HG03342 (cell line): Measurements from ENCODE around the gene GNAQ.
"Not testable (repeated sequence)": the region's sequence is repeated elsewhere in the genome, so short reads cannot be mapped to it uniquely, and the experiment has no call there.

Source experiments
- ATAC-seq: cut with Tn5 transposase; IDR thresholded peaks from one replicate; pipeline ENCODE4 v1.9.1; 2021; ENCODE audit warnings: mild to moderate bottlenecking, moderate library complexity; ENCODE audit not compliant: unreplicated experiment

The GNAQ gene

DNA sequence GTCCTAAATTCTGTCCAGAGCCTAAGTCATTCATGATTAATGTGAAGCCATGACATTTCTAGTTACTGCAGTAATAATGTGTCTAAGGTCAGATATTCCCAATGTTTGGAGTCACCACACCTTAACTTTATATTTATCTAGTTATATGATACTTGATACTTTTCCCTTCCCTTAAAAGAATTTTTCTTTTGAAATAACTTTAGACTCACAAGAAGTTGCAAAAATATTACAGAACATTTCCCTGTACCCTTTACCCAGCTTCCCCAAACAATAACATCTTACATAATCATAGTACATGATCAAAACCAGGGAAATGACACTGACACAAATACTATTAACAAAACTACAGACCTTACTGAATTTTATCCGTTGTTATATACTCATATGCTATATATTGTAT lies 233.5 kb downstream of the GNAQ start:
- ATAC-seq = no peak

DNA sequence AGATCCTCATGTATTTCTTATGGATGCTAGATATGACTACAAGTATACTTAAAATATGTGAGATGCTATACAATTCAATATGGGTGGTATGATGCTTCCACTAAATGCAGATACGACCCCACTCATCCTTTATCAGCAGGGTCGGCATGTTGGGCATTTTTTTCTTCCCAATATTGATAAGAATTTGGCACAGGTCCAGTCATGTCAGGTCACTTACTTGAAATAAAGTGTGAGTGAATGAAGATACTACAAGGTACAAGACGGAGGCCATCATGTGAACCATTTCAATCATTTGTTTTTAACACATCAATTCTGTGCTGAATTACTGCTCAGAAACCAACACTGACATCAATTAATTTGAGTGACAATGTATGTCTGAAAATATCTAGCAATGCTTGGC lies 236.6 kb downstream of the GNAQ start:
- ATAC-seq = no peak

DNA sequence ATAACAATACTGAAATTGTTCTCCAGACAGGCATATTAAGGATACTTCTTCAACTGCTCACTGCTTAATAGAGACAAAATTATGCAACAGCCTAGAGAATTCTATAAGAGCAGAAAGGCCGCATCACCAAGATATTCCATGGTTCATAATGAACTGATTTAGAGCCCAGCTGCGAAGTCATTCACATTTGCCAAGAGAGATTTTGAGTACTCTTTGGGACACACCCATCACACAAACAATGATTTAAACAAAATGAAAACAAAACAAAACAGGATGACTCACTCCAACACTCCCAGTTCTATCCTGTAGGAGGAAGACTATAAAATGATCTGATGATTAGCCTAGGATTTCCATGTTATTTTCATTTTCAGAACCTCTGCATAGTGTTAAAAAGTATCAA lies 237.8 kb downstream of the GNAQ start:
- no peak for ATAC-seq

DNA sequence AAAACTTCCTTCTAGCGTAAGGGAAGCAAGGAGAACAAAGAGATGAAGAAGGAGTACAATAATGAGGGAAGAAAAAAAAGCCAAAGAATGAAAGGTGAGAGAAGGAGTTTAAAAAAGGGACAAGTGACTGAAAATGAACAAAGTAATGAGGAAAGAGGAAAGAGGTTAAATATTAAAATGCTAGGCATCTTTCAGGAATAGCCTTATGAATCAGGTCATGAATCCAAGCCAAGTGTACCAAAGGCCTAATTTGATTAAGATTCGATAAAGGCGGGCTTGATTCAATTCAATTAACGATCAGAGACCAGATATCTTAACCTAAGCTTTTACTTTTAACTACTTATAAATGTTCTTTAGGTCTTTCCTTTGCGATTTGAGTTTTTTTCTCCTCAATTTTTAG lies 241.7 kb downstream of the GNAQ start:
- no peak for ATAC-seq

DNA sequence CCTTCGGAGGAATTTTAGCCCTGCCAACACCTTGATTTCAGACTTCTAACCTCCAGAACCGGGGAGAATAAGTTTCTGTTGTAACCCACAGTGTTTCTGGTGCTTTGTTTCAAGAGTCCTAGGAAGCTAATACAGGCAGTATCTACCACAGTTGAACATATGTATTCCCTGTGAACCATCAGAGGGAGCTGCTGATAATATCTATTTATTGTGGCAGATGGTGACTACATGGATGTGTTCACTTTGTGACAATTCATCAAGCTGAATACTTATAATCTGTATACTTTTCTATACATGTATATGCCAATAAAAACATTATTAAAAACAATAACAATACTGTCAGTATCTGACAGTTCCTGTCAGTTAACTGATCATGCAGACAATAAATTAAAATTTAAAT lies 246.3 kb downstream of the GNAQ start:
- ATAC-seq = no peak

DNA sequence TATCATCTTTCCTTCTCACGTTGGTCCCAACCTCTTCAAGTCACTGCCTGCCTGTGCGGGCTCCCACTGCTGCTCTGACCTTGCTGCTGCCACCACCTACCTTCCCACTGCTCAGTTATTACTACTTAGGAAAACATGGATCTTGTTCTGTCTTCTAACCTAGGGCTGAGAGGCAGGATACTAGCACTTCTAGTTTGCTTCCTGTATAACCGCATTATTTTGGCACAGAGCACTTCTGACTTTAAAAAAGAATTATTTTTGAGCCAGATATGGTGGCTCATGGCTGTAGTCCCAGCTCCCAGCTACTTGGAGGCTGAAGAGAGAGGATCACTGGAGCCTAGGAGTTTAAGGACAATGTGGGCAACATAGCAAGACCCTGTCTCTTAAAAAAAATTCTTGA lies 248.1 kb downstream of the GNAQ start:
- ATAC-seq = no peak

DNA sequence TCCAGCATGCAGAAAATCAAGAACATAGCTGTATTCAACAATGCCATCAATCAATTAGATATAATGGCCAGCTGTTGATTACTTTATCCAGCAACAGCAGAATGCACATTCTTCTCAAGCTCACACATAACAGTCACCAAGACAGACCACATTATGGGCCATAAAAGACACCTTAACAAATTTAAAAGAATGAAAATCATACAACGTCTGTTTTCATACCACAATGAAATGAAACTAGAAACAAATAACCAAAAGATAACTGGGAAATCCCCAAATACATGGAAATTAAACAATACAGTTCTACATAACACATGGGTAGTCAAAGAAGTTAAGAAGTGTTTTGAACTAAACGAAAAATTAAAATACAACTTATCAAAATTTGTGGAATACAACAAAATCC lies 252.6 kb downstream of the GNAQ start:
- ATAC-seq = no peak

DNA sequence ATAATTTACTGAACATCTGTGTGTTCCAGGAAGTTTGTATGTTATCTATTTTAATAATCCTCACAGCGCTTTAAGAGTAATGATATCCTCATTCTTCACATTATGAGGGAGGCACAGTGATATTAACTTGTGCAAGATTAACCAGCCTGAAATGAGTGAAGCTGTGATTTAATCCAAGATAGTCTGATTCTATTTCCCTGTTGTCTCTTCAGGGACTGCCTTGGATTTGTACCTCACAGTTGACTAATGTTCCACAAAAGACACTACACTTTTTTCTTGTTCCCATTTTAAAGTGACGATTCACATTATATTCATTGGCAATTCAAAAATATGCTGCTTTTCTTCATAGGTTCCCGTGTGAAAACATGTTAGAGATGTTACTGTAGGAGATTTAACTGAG lies 258.2 kb downstream of the GNAQ start:
- no peak for ATAC-seq

DNA sequence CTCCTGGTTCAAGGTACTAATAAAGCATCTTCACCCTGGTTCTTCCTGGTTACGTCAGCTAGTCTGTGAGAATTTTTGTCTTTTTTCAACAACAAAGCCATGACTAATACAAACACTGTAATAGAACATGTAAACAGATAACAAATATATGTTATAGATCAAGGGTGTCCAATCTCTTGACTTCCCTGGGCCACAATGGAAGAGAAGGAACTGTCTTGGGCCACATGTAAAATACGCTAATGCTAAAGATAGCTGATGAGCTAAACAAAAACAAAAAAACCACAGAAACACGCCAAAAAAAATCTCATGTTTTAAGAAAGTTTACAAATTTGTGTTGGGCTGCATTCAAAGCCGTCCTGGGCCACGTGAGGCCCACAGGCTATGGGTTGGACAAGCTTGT lies 259.0 kb downstream of the GNAQ start:
- no peak for ATAC-seq

DNA sequence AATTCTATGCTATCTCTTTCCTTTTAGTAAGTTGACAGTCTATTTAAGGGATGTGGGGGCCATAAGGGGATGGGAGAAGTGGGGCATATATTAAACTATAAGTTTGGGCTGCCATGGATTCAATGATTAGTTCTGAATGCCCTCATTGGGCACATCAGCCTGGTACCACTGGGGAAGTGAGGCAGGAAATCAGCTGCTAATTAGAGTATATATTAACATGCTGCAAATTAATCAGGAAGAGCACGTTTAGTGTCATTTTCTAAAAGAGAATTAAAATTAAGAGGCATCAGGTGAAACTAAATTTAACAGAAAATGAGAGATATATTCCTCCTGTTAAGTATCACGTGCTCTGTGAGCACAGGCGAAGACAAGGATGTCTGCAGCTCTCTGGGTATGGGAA lies 260.4 kb downstream of the GNAQ start:
- ATAC-seq = no peak

DNA sequence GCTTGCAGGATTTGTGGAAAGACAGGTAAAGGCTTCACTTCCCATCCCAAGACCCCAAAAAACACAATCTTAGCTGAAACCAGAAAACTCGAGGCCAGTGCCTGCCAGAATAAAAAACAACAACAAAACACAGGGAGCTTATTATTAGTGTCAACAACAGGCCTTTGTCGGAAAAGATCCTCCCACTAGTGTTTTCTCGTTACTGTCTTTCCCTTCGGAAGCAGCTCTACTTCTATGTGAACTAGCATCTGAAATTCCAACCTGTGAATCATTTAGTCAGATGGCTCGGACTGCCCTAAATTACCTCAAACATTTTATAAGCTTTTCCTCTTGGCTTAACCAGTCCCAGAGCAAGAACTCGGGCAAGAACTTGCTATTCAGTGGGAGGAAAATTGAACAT lies 261.3 kb downstream of the GNAQ start:
- ATAC-seq = no peak

DNA sequence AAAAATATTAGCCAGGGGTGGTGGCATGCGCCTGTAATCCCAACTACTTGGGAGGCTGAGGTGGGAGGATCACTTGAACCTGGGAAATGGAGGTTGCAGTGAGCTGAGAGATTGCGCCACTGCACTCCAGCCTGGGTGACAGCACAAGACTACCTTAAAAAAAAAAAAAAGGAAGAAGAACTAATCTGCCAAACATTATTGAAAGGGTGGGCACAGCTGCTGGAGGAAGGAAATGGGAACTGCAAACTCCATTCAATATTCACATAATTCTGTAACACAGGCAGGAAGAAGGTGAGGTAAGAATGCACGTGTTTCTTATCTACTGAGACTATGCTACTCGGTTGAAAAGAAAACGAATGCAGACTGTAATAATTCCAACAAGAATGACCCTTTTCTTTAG lies 262.4 kb downstream of the GNAQ start:
- ATAC-seq = no peak

DNA sequence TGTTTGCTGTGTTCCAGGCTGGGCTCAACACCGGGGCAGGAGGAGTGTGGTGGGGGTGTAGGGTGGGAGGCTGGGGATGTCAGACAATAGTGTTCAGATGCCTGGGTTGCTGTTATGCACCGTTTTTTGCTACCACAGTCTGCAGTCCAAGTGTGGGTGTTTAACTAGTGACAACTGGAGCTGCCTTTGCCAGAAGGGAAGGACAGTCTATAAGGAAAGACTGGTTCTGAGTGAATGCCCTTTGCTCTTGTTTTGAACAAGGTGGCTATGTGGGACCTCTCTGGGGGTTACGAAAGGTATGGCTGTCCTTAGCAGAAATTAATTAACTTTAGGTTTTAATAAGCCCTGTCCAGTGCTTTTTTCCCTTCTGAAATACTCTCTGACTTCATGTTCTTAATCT lies 265.0 kb downstream of the GNAQ start:
- ATAC-seq = no peak

DNA sequence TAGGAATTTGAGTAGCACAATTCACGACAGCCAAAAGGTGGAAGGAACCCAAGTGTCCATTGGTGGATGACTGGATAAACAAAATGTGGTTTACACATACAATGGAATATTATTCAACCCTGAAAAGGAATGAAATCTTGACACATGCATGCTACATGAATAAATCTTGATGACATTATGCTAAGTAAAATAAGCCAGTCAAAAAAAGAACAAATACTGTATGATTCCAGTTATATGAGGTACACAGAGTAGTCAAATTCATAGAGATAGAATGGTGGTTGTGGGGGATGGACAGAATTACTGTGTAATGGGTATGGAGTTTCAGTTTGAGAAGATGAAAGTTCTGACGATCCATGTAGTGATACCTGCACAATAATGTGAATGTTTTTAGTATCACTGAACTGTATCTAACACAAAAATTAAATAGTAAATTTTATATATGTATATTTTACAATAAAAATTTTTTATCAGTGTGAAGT lies 265.8 kb downstream of the GNAQ start:
- ATAC-seq = no peak

DNA sequence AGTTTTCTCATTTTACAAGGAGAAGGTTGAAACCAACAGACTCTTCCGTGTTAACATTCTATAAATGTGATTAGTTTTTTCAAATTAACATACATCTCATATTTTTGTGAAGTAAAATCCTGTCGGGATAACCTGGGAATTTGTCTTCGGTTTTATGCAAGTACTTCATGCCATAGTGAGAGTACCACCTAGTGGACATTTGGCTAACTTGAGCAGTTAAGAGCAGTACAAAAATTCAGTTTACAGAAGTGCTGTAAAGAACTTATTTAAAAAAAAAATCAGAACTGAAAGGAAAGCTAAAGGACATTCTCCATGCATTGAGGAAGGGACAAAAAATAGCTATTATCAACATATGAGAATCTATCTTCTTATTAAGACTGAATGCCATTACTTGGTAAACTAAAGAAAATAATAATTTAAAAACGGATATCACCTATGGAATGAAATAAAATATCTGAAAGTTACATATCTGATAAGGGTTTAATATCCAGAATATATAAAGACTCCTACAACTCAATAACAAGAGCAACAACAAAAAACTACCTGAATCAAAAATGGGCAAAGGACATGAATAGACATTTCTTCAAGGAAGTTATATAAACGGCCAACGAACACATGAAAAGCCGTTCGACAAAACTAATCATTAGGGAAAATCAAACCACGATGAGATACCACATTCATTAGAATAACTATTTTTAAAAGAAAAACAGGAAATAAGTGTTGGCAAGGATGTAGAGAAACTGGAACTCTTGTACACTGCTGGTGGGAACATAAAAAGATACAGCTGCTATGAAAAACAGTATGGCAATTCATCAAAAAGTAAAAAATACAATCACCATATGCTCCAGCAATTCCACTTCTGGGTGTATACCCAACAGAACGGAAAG lies 266.5 kb downstream of the GNAQ start:
- ATAC-seq = no peak

DNA sequence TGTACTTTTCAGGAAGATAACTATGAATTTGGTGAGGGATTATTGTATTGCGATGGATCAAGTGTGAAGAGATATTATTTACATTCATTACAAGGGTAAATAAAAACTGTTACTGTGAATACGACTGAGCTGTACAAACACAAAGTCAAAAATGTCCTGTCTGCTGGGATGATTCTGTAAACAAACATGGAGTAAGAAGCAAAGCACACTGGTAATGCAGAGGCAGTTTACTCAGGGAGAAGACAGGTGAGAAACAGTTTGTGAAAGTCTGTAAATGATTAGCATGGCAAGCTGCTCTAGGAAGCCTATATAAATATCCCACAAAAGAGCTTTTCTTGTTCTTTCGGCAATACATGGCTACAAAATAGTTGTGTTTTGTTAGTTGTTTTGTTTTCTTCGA lies 268.0 kb downstream of the GNAQ start:
- ATAC-seq = no peak

DNA sequence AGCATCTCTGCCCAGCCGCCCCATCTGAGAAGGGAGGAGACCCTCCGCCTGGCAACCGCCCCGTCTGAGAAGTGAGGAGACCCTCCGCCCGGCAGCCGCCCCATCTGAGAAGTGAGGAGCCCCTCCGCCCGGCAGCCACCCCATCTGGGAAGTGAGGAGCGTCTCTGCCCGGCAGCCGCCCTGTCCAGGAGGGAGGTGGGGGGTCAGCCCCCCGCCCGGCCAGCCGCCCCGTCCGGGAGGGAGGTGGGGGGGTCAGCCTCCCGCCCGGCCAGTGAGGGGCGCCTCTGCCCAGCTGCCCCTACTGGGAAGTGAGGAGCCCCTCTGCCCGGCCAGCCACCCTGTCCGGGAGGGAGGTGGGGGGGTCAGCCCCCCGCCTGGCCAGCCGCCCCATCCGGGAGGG lies 270.7 kb downstream of the GNAQ start:
- not testable (repeated sequence) for ATAC-seq

DNA sequence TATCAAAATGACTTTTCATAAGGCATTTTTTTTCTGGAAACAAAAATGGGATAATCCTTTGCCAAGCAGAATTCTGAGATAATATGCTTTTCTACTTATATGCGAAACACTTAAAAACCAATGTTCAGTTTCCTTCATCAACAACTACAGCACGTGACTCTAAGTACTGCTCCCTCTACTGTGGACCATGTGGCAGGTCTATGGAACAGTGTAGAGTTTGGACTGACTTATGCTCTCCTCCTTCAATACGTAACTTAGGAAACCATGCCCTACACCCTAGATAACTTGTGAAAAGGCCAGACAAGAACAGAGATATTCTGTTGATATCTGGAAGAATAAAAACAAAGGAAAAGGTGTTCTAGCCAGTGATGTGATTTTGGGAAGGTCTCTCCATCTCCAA lies 272.2 kb downstream of the GNAQ start:
- ATAC-seq = no peak

DNA sequence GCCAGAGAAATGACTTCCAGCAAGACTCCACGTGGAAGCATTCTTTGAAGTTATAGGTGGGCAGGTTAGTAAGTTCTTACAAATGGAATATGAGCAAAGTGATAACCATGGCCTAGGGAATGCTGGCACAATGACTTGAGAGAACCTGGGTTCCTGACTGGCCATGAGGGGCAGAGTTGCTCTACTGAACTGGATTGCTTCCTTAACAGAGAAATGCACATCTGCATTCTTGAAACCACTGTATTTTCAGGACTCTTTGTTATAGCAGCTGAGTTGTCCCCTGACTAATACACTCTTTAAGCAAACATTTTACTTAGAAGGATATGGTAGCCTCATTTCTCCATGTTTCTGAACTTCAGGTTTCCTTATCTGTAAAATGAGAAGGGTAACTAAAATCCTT lies 275.2 kb downstream of the GNAQ start:
- ATAC-seq = no peak

DNA sequence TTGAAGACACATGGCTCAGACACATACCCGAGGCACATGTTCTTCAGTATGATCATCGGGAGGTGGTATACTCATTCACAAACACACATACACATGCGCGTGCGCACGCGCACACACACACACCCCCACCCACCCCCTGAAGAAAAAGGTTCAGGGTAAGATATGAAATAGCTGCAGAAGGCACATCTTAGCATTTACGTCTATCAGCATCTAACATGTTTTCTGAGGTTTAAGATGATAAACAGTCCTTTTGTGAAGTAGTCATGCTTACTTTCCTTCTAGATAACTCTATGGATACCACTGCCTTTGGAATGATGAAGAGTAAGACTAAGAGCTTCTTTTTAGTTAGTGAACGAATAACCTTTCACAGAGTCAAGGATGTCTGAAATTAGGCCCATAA lies 278.4 kb downstream of the GNAQ start:
- no peak for ATAC-seq

DNA sequence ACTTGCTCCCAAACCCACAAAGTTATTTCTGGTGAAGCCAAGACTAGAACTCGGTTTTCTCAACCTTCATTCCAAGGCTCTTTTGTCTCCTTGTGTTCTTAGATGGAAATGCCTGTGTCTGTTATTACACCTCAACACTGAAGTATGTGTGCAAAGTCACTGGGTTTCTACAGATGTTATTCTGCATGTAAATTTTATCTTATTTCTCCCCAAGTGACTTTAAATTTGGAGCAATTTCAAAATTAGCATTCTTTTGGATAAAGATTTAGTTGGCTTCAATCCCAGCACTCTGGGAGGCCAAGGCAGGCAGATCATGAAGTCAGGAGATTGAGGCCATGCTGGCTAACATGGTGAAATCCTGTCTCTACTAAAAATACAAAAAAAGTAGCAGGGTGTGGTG lies 279.1 kb downstream of the GNAQ start:
- no peak for ATAC-seq

DNA sequence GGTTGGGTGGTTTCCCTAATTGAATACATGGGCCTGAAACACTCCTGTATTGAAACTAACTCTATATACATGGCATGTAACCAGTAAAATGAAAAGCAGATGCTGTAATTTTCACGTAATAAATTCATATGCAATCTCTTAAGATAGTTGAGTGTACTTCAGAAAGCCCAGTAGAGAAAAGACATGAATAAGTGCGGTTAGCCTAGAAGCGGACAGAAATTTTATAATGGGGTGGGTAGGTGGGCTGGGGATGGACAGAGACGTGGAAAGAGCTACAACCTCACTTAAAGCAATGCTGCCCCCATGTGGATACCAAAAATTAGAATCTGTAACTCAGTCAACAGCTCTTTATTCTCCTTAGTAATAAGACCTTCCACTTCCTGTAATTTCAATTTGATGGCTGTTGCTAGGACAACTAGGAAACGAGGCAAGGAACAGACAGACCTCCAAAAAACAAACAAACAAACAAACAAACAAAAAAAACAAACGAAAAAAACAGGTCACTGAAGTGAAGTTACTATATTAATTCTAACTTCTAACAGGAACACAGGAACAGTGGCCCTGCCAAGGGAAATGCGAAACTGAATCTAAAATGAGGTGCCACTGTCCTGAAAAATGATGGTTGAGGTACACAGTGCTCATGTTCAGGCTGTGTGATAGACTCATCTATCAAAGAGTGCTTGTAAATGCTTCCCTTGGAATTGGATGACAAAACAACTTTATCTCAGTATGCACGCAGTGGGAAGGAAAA lies 280.1 kb downstream of the GNAQ start:
- no peak for ATAC-seq
